GM19193 (cell line): ENCODE results near the gene HTR4.

Experiments used
- POLR2A ChIP-seq: IDR thresholded peaks from 4 replicates; pipeline ENCODE4 v1.6.1; 2011; ENCODE audit not compliant: insufficient read depth, insufficient read length; ENCODE audit errors: extremely low read depth

The HTR4 gene

DNA sequence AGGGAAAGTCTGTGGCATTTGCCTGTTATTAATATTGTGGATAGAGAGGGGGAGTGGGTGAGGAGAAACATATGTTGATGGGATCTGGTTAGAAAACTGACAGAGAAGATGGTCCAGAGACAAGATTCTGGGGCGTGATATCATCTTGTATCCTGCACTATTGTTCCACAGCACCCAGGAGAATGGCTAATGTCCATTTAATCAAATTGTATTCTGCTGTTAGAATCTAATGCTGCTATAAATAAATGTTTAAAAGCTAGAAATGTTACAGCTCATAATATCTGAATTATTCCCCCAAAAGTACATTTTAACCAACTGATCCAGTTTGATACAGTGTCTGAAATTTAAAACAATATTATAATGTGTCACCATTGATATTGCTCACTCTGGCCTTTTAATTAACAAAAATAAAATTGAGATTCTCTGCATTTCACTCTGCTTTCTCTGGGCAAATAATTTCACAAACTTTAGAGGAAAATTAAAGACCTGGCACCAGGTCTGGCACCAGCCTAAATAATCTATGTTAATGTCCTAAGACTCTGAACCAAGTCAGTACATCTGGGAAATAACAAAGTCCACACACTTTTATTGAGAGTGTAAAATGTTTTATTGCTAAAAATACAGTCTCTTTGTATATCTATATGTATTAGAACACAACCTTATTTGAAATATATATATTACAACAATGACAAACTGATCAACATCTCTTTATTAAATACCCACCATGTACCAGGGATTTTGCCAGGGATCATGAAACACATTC lies 18.8 kb downstream of the HTR4 start:
- no peak for TF ChIP-seq POLR2A

DNA sequence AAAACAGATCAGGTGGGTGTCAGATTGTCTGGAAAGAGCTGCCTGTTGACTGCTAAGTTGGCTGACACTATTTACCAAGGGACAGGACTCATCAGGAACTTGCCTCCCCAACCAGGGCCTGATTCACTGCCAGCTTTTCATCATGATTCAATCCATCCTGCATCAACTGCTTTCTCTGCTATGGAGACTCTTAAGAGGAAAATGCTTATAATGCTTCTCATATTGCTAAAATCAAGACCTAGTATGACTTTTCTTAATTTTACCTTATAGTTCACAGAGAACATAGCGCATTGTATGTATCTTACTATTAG lies 21.3 kb downstream of the HTR4 start:
- no peak for TF ChIP-seq POLR2A

DNA sequence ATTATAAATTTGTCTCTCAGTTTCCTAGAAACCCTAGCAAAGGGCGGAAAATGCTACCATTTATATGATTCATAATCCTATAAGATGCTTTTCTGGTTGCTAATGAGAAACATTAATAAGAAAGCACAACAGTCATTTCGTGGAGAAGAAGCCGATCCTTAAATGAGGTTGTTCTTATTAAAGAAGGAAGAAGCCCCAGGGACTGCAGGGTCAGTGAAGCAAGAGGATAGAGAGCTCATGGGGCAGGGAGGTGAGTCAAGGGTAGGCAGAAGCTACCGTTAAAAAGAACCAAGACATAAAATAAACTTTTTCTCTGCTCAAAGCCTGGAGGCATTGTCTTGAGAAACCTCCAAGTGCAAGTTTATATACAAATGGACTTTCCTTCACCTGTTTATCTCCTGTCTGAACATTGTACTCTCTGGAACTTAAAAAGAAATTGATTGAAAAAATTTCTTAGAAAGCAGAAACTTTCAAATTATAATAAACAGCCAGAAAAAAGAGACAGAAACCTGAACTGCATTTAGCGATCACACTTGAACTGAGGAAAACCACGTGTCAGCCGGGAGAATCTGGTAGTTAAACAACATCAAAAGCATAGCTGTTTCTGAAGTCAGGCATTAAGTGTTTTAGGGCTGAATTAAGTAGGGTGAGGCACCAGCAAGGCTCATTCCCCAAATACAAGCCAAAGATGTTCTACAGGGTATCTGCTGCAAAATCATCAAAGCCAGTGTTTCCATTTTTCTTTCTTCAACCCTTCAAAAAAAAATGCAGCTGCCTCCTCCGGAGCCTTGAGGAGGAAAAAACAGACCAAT lies 21.9 kb downstream of the HTR4 start:
- no peak for TF ChIP-seq POLR2A

DNA sequence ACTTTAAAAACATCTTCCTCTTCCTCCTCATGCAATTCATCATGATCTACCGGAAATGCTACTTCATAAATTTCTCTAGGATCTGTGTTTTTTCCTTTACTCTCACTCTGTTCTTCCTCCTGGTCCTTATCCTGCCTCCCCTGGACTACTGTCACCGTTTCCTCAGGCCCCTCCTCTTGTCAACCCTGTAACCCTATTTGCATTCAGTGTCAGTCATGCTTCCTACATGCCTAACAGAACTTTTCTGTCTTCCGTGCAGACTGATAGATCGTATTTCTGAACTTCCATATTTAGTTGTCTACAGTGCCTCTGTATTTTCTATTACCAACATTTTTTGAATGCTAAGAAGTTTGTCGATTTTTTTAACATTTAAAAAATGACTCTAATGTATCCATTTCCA lies 27.3 kb downstream of the HTR4 start:
- no peak for TF ChIP-seq POLR2A

DNA sequence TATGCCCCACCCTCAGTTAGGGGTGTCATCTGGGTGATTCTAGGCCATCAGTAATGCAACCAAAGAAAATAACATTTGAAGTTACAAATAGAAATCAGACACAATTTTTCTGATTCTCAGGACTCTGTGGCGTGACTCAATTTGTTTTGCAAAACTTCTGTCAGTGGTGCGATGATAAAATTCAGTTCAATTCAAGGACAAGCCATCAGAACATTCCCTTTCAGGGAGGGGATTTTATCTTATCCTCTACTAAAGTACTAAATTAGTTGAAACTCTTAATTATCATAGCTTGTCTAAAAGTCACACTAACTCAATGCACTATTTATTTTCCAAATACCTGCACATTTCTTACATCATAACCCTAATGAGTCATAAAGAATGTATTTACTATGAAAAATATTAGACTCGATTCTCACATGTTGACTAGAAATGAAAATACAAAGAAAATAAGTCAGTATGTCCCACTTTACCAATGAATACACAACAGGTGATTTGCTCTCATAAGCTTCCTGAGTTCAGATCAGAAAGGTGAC lies 28.2 kb downstream of the HTR4 start:
- no peak for TF ChIP-seq POLR2A

DNA sequence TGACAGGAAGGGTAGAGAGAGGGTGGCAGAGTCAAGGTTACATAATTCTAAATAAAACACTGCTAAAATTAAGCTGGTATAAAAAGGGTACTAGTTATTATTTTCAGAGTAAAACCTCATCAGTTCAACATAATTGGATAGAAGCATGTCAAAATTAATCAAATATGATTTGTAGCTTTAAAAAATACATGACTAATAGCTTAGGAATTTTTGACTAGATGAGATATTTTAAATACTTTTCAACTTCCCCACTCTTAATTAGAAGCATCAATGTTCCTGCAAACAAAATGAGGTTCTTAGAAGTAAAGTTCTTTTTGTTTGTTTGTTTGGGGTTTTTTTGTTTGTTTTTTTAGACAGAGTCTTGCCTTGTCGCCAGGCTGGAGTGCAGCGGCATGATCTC lies 29.1 kb downstream of the HTR4 start:
- no peak for TF ChIP-seq POLR2A

DNA sequence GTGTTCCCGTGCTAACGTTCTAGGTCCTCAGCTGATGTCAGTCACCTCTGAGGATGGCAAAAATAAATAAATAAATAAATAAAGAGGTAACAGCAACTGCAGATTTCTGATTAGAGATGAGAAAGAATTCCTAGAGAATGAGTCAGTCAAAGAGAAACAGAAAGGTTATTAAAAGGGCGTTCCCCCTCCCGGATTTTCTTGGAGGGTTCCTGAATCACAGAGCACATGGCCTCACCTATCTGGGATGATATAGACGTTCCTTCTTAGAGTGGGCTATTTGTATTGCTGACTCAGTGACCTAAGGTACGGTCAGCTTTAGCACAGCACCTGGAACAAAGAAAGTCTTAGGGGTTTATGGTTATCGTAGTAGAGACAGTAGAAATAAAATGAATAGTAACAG lies 30.6 kb downstream of the HTR4 start:
- TF ChIP-seq POLR2A: no peak

DNA sequence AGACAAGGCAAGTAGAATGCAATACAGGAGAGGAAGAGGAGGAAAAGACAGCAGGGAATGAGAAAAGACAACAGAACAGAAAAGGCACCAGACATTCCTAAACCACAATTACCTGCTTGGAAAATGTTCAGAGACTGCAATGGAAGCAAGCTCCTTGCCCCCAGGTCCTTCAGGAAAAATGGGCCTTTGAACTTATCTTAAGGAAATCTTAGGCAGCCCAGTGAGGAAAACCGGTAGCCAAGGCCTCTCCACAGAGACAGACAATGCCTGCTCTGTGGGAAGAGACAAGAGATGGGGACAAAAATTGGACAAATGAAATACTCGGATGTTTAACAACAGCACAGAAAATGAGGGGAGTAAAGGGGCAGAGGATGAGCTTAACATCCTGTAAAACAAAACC lies 31.2 kb downstream of the HTR4 start:
- TF ChIP-seq POLR2A: no peak

DNA sequence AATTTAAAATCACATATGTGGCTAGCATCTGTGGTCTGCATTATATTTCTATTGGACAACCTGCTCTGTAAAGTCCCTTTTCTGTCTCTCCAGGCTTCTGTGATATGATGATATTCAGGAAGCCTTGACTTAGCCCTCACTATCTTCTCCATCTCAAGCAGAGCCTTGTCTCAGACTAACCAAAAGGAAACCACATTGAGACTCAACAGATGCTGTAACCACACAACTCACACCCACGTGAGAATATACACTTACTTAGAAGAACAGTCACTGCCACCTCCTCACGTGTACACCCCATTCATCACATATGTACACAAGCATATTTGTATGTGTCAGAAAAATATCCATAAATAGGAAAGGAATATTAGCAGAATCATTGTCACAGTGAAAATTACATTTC lies 33.6 kb downstream of the HTR4 start:
- no peak for TF ChIP-seq POLR2A

DNA sequence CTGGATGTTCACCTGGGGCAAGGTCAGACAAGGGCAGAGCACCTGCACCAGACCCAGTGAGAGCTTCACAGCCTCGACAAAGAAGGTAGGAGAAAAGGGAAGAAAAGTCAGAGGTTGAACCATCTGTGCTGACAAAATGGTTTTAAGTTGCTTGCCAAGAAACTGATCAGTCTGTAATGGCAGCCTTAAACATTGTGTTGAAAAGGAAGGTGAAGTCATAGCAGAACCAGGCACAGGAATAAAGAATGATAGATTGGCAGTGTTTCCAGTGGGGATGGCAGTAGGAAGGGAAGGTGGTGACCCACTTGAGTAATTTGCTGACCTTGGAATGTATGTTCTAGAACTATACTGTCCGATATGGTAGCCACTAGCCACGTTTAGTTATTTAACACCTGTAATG lies 34.2 kb downstream of the HTR4 start:
- TF ChIP-seq POLR2A: no peak

DNA sequence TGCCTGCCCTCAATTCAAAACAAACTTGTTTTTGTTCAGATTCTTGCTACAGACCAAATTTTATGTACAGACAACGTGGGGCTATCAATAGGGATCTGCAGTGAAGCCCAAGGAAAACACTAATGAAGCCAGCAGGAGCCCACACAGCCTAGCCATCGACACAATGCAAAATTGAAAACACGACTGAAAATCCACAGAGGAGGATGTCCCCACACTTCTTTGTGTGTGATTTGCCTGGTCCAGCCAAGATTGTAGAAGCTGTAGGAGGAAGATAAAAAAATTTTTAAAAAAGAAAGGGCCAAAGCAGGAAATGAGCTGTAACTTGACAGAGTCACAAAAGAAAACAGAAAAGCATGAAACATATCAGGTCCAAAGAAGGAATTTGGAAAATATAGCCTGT lies 34.8 kb downstream of the HTR4 start:
- TF ChIP-seq POLR2A: no peak

DNA sequence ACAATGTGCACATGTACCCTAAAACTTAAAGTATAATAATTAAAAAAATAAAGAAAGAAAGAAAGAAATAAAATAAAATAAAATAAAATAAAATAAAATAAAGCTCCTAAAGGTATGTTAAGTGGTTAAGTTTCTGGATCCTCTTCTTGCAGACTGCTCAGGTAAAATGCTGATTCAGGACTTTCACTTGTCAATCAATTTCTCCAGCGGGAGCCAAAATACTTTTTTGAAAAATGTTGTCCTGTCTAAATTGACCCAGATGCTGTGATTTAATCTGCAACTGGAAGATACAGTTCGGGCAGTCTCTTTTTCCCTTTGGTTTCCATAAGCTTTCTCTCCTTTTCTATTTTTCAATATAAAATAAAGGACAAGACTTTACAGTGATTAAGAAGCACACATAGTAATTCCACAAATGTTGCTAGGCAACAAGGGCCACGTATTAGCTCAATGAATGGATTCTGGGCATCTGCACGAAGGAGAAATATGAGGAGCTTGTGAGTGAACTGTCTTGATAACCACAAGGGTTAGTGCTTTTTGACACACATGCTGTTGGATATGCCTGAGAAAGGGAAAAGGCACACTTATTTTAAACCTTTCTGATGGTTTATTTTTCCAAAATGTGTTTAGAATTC lies 38.6 kb downstream of the HTR4 start:
- TF ChIP-seq POLR2A: no peak

DNA sequence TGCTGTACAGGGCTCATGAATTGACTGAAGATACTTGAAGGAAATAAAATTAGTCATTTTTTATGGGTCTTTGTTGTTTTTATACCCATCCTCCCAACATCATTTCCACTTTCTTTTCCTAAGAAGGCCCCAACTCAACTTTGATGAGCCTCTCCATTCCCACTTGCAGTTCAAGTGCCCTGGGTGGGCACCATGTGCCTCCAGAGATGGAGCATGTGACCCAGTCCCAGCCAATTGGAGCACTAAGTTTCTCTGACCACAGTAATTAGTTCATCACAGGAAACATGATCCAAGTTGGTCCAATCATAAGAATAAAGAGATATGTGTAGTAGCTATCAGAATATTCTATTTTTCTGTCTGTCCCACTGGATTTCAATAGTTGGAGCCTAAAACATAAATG lies 46.9 kb downstream of the HTR4 start:
- no peak for TF ChIP-seq POLR2A

DNA sequence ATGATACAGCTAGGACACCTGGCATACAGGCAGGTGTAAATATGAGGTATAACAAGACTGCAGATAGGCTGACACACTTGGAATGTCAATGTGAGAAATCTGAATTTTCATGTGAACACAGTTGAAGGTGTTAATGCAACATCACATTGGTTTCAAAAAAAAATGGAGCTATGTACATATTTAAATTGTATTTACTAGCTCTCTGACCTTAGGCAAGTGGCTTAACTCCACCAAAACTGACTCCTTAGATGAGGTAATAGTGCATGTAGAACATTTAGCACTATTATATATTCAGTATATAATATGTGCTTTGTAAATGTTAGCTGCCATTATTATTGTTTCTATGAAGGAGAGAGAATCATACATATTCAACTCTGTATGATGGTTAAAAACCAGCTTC lies 48.0 kb downstream of the HTR4 start:
- no peak for TF ChIP-seq POLR2A

DNA sequence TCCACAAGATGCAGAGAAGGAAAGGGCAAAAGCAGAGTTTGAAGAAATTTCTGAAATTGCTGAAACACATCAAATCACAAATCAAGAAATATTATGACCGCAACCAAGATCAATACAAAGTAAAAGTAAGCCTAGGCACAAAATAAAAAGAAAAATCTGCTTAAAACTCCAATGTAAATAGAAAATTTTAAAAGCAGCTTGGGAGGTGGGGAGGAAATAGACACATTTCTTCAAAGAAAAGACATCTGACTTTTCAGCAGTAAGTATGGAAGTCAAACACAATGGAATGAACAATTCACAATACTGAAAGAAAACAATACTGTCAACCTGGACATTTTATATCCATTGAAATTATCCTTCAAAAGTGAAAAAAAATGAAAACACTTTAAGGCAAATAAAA lies 55.1 kb downstream of the HTR4 start:
- TF ChIP-seq POLR2A: no peak

DNA sequence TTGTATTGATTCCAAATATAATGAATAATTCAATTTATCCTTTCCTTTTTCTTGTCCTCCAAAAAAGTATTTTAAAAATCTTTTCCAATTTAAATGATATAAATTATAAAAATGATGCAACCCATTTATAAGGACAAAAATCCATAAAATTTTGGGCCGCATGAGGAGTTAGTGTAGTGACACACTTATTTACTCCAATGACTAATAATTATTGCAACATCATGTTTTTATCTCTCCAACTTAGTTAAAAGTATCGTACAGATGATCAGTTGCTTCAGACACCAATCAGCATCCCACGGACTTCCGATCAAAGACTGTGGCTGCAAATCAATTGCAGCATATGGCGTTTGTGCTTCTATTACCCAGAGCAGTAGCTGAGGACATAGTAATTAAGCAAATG lies 58.6 kb downstream of the HTR4 start:
- no peak for TF ChIP-seq POLR2A

DNA sequence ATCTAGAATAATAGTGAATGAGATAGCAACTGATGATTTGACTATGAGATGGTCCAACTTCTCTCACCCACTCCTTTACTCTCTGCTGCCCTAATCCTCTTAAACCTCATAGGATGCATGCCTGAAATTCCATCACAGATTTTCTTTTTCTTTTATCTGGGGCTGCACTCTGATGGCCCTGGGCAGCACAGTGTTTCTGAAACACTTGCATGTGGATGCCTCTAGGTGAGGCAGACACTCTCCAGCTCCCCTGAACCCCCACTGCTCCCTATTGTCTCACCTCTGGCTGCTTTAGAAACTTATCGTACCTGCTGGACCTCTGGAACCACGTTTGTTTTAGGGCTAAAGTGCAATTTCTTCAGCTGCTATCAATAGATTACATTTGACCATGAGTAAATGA lies 67.5 kb downstream of the HTR4 start:
- TF ChIP-seq POLR2A: no peak

DNA sequence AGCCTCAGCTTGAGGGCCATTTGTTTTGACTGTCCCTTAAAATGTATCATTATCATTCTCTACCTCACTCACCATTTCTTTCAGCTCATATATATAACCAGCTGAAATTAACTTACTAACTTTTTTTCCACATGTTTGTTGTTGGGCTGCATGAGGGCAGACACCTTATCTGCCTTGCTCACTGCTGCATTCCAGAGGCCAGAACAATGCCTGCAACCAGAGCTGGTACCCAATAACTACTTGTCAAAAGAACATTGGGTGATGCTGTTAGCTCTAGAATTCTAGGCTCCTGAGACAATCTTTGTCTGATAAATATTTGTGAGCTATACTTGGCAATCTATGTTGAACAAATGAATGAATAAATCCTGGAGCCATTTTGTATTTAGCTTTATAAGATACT lies 68.3 kb downstream of the HTR4 start:
- no peak for TF ChIP-seq POLR2A
